Body of pancreas (tissue), 4 donors: ENCODE measurements around the gene ZNF341. TPM values are rescaled to one million over a fixed set of nuclear protein-coding genes. Genes with fewer than 3 reads are reported as not detected.

Experiments used
- ATAC-seq: fragments of 150-250 bp; one replicate; pipeline ENCODE4 v1.9.1; 2016
- DNase-seq, 4 donors: peaks; one replicate each; pipeline ENCODE4 v3.0.0-alpha.2; 2019
- H3K27ac ChIP-seq, 4 donors: fragments of 200-600 bp; sonication (generic); 1 replicate in 3 of 4; 2 replicates in 1 of 4; pipeline versions ENCODE4 v1.5.1 to v1.6.1; 2016 to 2019; ENCODE audit warnings: mild to moderate bottlenecking in 1 of 4, mixed read lengths in 1 of 4, moderate library complexity in 1 of 4
- H3K27me3 ChIP-seq, 2 donors: fragments of 200-600 bp; sonication (generic); one replicate each; pipeline ENCODE4 v1.6.0; 2016; ENCODE audit warnings: mild to moderate bottlenecking in 1 of 2
- H3K36me3 ChIP-seq, 2 donors: fragments of 200-600 bp; sonication (generic); replicated peaks in 1 of 2; 2 replicates each; pipeline ENCODE4 v1.5.1; 2016; ENCODE audit warnings: low read depth in 2 of 2; ENCODE audit not compliant: insufficient read depth in 1 of 2
- H3K4me1 ChIP-seq: fragments of 200-600 bp; sonication (generic); one replicate; pipeline ENCODE4 v1.6.0; 2016
- H3K4me3 ChIP-seq, 2 donors: fragments of 200-600 bp; sonication (generic); 1 replicate in 1 of 2; 2 replicates in 1 of 2; pipeline ENCODE4 v1.5.1; 2016 to 2019
- H3K9me3 ChIP-seq, 3 donors: fragments of 200-600 bp; sonication (generic); 1 replicate in 2 of 3; 2 replicates in 1 of 3; pipeline ENCODE4 v1.5.1; 2016
- CTCF ChIP-seq, 7 experiments: fragments of 450-650 bp in 4 of 7; fragments of 200-600 bp in 3 of 7; sonication (generic) in 3 of 7; IDR thresholded peaks; one replicate each; pipeline ENCODE4 v1.5.1; 2016 to 2019; ENCODE audit warnings: antibody characterized with exemption in 7 of 7
- POLR2A ChIP-seq, 3 donors: fragments of 450-650 bp; IDR thresholded peaks; one replicate each; pipeline ENCODE4 v1.6.1; 2016; ENCODE audit warnings: antibody characterized with exemption in 3 of 3, mild to moderate bottlenecking in 2 of 3
- WGBS, 2 donors: methylation state at CpG; one replicate each; pipeline ENCODE4 v1.1.5; 2017; 5-methylcytosine and 5-hydroxymethylcytosine counted together
- intact Hi-C: fragments of 100-400 bp; cut with DNase I; formaldehyde crosslinking; loops from one replicate; pipeline ENCODE4 v1.15.1; 2023
- total RNA-seq, 2 donors: library from RNA; depleted of rRNA; stranded (reverse); fragments of >200 nt; gene quantifications; one replicate each; pipeline ENCODE4 v1.1.0, GENCODE V29; 2016

Gene ZNF341
- total RNA-seq, 2 donors from 2014 or later: 0.33 to 0.78 TPM

GRCh38 chr20:33810259-33810658 lies 78.5 kb downstream of the ZNF341 start:
- H3K27me3 ChIP-seq: no peaks in the 10 kb centered on the region
- intact Hi-C loops: no loop called here
- WGBS, 2 donors: 35 to 46% methylated on average over 5 of the region's 5 CpGs
- H3K27ac ChIP-seq: no peak overlapping the region
- no peak for ATAC-seq
- H3K4me3 ChIP-seq: no peak overlapping the region
- peaks cover 34% of the 10 kb centered on the region for H3K4me1 ChIP-seq
- H3K9me3 ChIP-seq: no peaks in the 10 kb centered on the region
- no peak for DNase-seq
- no peak for TF ChIP-seq CTCF (IDR thresholded peaks at IDR 0.05)
- TF ChIP-seq POLR2A (IDR thresholded peaks at IDR 0.05): no peak
- H3K36me3 ChIP-seq: no peaks in the 10 kb centered on the region

- 0 to 1% methylated on average over 5 to 70 of the region's 71 CpGs for WGBS, 2 donors
- no peaks in the 10 kb centered on the region for H3K27me3 ChIP-seq
- DNase-seq (peak; percentile 99 to 100 (median 99)), ATAC-seq (peak; percentile 98)
- TF ChIP-seq CTCF (IDR thresholded peaks at IDR 0.05): peak in 1 of 7 experiments; percentile 23
- TF ChIP-seq POLR2A (IDR thresholded peaks at IDR 0.05): peak; percentile 52 to 86 (median 67)
- peak within 1 kb of the TSS; percentile 49 to 90 for H3K4me3 ChIP-seq
- H3K9me3 ChIP-seq: no peaks in the 10 kb centered on the region
- peaks cover 39% of the 10 kb centered on the region for H3K4me1 ChIP-seq
- H3K27ac ChIP-seq: peak within 1 kb of the TSS; percentile 85 to 93 (median 90)
- intact Hi-C loops: no loop called here
- no peaks in the 10 kb centered on the region for H3K36me3 ChIP-seq
Measured at GRCh38 chr20:33810885-33811775, 79.3 kb downstream of the ZNF341 start, which contains the start of gene CHMP4B. Gene CHMP4B, plus strand, starts transcription at chr20:33811348. Its CDS starts 121 bp downstream, at chr20:33811469.

GRCh38 chr20:33811776-33812151 lies 80.0 kb downstream of the ZNF341 start:
- no peaks in the 10 kb centered on the region for H3K36me3 ChIP-seq
- peak in 3 of 4 donors; percentile 24 to 27 (median 27) for DNase-seq
- peak in 1 of 3 donors; percentile 2 for TF ChIP-seq POLR2A (IDR thresholded peaks at IDR 0.05)
- no peak for TF ChIP-seq CTCF (IDR thresholded peaks at IDR 0.05)
- 2% methylated on average over 12 of the region's 12 CpGs for WGBS, 2 donors
- H3K4me1 ChIP-seq: peaks cover 44% of the 10 kb centered on the region
- ATAC-seq: peak; percentile 11
- H3K4me3 ChIP-seq: peak overlapping the region; percentile 49 to 90
- intact Hi-C loops: no loop called here
- no peaks in the 10 kb centered on the region for H3K27me3 ChIP-seq
- no peaks in the 10 kb centered on the region for H3K9me3 ChIP-seq
- H3K27ac ChIP-seq: peak overlapping the region; percentile 85 to 93 (median 90)

GRCh38 chr20:33812152-33812849 lies 80.5 kb downstream of the ZNF341 start:
- H3K27ac ChIP-seq: peak overlapping the region; percentile 85 to 93 (median 90)
- DNase-seq: peak; percentile 49 to 81 (median 67)
- TF ChIP-seq CTCF (IDR thresholded peaks at IDR 0.05) (no peak), POLR2A (IDR thresholded peaks at IDR 0.05) (peak in 2 of 3 donors; percentile 35 to 38)
- no peaks in the 10 kb centered on the region for H3K27me3 ChIP-seq
- peak; percentile 30 for ATAC-seq
- peak overlapping the region; percentile 49 to 90 for H3K4me3 ChIP-seq
- intact Hi-C loops: no loop called here
- H3K9me3 ChIP-seq: no peaks in the 10 kb centered on the region
- peaks cover 50% of the 10 kb centered on the region for H3K4me1 ChIP-seq
- WGBS, 2 donors: 2 to 3% methylated on average over 14 of the region's 14 CpGs
- no peaks in the 10 kb centered on the region for H3K36me3 ChIP-seq
